ENCODE results near the gene SPRYD3. TPM values are rescaled to one million over a fixed set of nuclear protein-coding genes. Genes with fewer than 3 reads are reported as not detected.

SPRYD3 gene
- total and polyA plus RNA-seq, 2 experiments from 2014 or later: 4.3 to 5.4 TPM

DNA sequence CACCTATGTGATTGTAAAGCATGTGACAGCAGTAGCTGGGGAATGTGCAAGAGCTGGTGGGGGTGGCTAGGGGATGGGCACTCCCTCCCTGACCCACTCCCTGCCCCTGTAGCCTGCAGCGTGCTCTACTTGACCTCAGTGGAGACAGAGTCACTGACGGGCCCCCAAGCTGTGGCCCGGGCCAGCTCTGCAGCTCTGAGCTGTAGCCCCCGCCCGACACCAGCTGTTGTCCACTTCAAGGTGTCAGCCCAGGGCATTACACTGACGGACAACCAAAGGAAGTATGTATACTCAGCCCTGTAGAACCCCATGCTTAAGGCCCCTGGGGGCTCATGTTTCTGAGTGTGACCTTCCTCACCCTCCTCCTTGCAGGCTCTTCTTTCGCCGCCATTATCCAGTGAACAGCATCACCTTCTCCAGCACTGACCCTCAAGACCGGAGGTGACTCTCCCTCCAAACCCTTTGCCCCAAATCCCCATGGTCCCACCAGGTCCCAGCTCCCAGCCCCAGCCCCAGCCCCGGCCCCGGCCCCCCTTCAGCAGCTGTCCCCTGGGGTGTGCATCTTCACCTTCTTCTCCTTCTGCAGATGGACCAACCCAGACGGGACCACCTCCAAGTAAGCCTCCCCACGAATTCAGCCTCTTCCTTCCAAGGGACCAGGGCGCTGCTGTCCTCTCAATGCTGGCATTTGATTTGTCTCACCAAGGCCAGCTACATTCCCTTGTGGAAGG is 16.0 kb downstream of the SPRYD3 start (continued):
- TF ChIP-seq, protein P1, sequence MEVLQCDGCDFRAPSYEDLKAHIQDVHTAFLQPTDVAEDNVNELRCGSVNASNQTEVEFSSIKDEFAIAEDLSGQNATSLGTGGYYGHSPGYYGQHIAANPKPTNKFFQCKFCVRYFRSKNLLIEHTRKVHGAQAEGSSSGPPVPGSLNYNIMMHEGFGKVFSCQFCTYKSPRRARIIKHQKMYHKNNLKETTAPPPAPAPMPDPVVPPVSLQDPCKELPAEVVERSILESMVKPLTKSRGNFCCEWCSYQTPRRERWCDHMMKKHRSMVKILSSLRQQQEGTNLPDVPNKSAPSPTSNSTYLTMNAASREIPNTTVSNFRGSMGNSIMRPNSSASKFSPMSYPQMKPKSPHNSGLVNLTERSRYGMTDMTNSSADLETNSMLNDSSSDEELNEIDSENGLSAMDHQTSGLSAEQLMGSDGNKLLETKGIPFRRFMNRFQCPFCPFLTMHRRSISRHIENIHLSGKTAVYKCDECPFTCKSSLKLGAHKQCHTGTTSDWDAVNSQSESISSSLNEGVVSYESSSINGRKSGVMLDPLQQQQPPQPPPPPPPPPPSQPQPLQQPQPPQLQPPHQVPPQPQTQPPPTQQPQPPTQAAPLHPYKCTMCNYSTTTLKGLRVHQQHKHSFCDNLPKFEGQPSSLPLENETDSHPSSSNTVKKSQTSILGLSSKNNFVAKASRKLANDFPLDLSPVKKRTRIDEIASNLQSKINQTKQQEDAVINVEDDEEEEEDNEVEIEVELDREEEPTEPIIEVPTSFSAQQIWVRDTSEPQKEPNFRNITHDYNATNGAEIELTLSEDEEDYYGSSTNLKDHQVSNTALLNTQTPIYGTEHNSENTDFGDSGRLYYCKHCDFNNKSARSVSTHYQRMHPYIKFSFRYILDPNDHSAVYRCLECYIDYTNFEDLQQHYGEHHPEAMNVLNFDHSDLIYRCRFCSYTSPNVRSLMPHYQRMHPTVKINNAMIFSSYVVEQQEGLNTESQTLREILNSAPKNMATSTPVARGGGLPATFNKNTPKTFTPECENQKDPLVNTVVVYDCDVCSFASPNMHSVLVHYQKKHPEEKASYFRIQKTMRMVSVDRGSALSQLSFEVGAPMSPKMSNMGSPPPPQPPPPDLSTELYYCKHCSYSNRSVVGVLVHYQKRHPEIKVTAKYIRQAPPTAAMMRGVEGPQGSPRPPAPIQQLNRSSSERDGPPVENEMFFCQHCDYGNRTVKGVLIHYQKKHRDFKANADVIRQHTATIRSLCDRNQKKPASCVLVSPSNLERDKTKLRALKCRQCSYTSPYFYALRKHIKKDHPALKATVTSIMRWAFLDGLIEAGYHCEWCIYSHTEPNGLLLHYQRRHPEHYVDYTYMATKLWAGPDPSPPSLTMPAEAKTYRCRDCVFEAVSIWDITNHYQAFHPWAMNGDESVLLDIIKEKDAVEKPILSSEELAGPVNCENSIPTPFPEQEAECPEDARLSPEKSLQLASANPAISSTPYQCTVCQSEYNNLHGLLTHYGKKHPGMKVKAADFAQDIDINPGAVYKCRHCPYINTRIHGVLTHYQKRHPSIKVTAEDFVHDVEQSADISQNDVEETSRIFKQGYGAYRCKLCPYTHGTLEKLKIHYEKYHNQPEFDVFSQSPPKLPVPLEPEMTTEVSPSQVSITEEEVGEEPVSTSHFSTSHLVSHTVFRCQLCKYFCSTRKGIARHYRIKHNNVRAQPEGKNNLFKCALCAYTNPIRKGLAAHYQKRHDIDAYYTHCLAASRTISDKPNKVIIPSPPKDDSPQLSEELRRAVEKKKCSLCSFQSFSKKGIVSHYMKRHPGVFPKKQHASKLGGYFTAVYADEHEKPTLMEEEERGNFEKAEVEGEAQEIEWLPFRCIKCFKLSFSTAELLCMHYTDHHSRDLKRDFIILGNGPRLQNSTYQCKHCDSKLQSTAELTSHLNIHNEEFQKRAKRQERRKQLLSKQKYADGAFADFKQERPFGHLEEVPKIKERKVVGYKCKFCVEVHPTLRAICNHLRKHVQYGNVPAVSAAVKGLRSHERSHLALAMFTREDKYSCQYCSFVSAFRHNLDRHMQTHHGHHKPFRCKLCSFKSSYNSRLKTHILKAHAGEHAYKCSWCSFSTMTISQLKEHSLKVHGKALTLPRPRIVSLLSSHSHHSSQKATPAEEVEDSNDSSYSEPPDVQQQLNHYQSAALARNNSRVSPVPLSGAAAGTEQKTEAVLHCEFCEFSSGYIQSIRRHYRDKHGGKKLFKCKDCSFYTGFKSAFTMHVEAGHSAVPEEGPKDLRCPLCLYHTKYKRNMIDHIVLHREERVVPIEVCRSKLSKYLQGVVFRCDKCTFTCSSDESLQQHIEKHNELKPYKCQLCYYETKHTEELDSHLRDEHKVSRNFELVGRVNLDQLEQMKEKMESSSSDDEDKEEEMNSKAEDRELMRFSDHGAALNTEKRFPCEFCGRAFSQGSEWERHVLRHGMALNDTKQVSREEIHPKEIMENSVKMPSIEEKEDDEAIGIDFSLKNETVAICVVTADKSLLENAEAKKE (CRISPR knock-in tag; IDR thresholded peaks at IDR 0.05): no peak
- no peak for TF ChIP-seq CREB1 (CRISPR knock-in tag; IDR thresholded peaks at IDR 0.05; ENCODE audit: low read depth)
- TF ChIP-seq JUNB (IDR thresholded peaks at IDR 0.05; ENCODE audit: unreplicated experiment): no peak
- TF ChIP-seq, protein P2, sequence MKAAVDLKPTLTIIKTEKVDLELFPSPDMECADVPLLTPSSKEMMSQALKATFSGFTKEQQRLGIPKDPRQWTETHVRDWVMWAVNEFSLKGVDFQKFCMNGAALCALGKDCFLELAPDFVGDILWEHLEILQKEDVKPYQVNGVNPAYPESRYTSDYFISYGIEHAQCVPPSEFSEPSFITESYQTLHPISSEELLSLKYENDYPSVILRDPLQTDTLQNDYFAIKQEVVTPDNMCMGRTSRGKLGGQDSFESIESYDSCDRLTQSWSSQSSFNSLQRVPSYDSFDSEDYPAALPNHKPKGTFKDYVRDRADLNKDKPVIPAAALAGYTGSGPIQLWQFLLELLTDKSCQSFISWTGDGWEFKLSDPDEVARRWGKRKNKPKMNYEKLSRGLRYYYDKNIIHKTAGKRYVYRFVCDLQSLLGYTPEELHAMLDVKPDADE (IDR thresholded peaks at IDR 0.05): no peak
- TF ChIP-seq, protein P3, sequence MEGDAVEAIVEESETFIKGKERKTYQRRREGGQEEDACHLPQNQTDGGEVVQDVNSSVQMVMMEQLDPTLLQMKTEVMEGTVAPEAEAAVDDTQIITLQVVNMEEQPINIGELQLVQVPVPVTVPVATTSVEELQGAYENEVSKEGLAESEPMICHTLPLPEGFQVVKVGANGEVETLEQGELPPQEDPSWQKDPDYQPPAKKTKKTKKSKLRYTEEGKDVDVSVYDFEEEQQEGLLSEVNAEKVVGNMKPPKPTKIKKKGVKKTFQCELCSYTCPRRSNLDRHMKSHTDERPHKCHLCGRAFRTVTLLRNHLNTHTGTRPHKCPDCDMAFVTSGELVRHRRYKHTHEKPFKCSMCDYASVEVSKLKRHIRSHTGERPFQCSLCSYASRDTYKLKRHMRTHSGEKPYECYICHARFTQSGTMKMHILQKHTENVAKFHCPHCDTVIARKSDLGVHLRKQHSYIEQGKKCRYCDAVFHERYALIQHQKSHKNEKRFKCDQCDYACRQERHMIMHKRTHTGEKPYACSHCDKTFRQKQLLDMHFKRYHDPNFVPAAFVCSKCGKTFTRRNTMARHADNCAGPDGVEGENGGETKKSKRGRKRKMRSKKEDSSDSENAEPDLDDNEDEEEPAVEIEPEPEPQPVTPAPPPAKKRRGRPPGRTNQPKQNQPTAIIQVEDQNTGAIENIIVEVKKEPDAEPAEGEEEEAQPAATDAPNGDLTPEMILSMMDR (conservative IDR thresholded peaks at IDR 0.05; ENCODE audit: low read depth in 2 of 2): no peak
- TF ChIP-seq POLR2AphosphoS5 (IDR thresholded peaks at IDR 0.05; ENCODE audit: low read depth): no peak
- no peak for TF ChIP-seq ZNF114 (CRISPR knock-in tag; IDR thresholded peaks at IDR 0.05)
- TF ChIP-seq EZH2 (IDR thresholded peaks at IDR 0.05; ENCODE audit: low read depth, unreplicated experiment): no peak
- TF ChIP-seq ZNF331 (CRISPR knock-in tag; IDR thresholded peaks at IDR 0.05; ENCODE audit: low read depth): no peak
- no peak for TF ChIP-seq NANOG (IDR thresholded peaks at IDR 0.05; ENCODE audit: borderline replicate concordance)

Data from GM23338 (cell line).